HG02642 (cell line): ENCODE results near the gene IFI44.

Experiments used
- ATAC-seq: cut with Tn5 transposase; IDR thresholded peaks from one replicate; pipeline ENCODE4 v1.9.1; 2021; ENCODE audit warnings: mild to moderate bottlenecking; ENCODE audit not compliant: unreplicated experiment, poor library complexity

Gene IFI44, protein sequence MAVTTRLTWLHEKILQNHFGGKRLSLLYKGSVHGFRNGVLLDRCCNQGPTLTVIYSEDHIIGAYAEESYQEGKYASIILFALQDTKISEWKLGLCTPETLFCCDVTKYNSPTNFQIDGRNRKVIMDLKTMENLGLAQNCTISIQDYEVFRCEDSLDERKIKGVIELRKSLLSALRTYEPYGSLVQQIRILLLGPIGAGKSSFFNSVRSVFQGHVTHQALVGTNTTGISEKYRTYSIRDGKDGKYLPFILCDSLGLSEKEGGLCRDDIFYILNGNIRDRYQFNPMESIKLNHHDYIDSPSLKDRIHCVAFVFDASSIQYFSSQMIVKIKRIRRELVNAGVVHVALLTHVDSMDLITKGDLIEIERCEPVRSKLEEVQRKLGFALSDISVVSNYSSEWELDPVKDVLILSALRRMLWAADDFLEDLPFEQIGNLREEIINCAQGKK

DNA sequence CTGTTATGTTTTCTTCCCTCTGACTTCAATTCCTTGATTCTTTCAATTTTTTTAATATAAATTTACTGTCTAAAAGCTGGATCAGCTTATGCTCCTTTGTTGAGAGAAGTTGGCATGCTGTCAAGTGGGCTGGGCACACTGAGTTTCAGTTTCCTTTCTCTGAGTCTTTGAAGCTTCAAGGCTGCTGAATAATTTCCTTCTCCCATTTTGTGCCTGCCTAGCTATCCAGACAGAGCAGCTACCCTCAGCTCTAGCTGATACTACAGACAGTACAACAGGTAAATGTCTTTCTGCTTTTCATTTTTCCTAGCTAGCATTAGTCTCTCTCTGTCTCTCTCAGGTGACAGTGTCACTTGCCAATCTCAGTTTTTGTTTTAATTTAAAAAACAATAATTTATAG lies at the start of gene IFI44:
TSS of gene IFI44 (plus strand) at position 204 of the 400 bp plus-strand sequence. CDS start 365 bp downstream, outside the sequence.
- peak; percentile 85 for ATAC-seq

DNA sequence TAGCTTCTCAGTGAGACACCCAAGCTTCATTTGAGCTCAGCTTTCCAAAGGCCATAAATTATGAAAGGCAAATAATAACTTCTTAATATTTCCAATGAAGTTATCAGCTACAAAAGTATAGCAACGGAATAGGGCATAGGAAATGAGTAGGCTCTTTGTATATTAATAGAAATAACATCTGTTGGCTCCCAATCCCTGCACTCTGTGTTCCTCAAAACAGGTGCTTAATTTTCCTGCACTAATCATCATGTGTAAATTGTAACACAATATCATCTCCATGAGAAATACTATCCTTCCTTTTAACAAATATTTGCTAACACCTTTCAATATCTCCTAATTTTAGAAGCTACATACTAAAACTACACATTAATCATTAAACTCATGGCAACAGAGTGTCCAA lies 48.6 kb upstream of the IFI44 start:
- no peak for ATAC-seq

DNA sequence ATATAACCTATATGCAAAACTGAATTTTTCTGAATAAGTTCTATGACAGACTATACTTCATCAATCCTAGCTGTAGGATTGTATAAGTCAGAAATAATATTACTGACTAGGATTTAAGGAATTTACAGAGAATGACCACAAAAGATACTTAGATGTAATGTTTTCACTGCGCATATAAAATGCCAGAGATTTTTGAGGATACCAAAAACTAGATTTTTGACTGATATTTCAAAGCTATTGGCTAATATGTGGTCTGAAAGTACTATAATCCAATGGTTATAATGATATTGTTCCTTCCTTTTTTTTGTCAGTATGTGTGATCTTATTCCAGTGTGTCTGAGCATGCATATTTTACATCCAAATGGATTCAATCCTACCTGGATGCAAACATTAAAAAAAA lies 46.4 kb upstream of the IFI44 start:
- ATAC-seq, result no peak

DNA sequence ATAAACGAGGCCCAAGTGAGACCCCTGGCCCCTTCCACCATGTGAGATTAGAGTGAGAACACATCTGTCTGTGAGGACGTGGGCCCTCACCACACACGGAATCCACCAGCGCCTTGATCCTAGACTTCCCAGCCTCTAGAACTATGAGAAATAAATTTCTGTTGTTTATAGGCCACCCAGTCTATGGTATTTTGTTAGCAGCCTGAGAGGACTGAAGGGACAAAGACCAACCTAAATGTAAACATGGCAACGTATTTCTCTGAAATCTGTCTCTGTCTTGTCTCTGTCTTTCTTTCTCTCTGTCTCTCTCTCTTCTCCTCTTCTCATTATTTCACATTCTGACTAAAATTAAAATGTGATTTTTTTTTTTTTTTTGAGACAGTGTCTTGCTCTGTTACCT lies 45.0 kb upstream of the IFI44 start:
- ATAC-seq, result no peak

DNA sequence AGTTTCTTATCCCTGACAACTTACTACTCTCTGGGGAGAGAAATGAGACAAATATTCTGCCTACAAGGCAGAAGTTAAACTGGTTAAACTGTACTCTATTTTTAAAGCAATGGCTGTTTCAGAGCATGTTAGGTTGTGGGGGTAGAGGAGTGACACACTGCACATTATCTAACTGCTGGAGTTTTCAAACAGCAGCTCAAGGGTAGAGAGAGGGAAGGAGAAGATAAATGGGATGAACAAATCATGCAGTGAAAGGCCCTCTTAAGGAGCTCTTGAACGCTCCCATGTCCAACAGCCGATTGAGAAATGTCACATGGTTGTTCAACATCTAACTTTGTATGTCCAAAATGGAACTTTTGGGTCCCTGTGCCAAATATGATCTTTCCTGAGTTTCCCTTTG lies 43.4 kb upstream of the IFI44 start:
- no peak for ATAC-seq

DNA sequence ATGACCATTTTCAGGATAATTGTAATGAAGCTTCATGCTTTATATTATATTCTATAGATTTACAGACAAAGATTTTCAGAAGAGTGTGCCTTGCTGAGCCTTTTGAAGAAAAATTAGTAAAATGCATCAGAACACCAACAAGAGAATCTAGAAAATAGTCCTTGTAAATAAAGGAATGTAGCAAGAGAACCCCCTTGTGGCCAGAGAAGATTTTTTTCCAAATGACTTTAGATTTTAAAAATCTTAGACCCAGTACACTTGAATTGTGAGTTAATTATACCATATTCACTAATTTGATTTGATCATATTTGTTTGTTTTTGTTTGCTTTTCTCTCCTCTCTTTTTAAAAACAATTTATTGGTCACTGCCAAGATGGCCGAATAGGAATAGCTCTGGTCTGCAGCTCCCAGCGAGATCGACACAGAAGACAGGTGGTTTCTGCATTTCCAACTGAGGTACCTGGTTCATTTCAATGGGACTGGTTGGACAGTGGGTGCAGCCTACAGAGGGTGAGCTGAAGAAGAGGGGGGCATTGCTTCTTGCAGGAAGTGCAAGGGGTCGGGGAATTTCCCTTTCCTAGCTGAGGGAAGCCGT lies 42.2 kb upstream of the IFI44 start:
- no peak for ATAC-seq

DNA sequence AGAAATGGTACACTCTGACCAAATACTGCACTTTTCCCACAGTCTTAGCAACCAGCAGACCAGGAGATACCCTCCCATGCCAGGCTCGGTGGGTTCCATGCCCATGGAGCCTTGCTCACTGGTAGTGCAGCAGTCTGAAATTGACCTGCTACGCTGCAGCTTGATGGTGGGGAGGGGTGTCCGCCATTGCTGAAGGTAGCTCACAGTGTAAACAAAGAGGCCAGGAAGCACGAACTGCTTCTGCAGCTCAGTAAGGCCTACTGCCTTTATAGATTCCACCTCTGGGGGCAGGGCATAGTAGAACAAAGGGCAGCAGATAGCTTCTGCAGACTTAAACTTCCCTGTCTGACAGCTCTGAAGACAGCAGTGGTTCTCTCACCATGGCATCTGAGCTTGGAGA lies 41.7 kb upstream of the IFI44 start:
- ATAC-seq, result no peak

DNA sequence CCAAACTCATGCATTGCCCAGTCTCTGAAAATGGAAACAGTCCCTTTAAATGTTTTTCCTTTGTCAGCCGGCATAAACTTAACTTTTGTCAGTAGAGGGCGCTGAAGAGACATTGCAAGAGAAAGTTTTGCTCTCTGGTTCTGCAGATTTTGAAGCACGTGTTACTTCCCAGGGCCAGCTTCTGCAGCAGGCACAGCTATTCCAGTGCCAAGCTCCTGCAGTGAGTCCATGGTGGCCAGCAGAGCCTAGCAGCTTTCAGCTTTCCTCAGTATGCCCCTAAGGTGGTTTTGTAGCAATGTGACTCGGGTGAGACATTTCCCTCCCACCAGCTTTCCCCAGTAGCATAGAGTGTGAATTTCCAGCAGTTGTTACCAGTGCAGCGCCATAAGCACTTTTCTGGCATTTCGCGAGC lies 32.0 kb upstream of the IFI44 start:
- ATAC-seq, result peak; percentile 55

DNA sequence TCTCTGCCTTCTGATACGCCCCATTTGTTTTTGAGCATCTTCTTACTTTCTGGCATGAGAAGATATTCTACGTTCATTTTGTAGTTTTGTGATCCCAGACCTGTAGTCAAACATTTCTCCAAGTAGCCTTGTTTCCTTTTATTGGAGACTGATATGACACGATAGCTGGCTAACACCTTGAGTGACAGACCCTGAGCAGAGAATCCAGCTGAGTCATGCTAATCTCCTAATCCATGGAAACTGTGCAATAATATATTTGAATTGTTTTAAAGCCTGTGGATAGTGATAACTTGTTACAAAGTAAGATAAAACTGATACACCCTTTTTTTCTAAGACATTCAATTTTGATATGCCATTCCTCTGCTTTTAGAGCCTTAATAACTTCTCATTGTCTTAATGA lies 30.6 kb upstream of the IFI44 start:
- no peak for ATAC-seq

DNA sequence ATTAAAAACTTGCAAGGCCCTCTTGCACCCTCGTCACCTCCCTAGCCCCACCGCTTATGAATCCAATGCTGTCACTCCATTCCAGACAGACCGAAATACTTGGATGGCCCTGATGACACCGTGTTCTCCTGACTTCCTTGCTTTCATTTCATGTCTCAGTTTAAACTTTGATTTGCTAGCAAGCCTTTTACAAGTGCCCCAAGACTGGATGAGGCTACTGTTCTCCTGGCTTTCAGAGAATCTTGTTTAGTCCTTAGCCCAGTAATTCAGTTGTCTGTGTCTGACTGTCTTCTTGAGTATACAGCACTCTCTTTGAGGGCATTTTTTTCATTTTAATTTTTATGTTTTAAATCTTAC lies 30.2 kb upstream of the IFI44 start:
- peak; percentile 10 for ATAC-seq

DNA sequence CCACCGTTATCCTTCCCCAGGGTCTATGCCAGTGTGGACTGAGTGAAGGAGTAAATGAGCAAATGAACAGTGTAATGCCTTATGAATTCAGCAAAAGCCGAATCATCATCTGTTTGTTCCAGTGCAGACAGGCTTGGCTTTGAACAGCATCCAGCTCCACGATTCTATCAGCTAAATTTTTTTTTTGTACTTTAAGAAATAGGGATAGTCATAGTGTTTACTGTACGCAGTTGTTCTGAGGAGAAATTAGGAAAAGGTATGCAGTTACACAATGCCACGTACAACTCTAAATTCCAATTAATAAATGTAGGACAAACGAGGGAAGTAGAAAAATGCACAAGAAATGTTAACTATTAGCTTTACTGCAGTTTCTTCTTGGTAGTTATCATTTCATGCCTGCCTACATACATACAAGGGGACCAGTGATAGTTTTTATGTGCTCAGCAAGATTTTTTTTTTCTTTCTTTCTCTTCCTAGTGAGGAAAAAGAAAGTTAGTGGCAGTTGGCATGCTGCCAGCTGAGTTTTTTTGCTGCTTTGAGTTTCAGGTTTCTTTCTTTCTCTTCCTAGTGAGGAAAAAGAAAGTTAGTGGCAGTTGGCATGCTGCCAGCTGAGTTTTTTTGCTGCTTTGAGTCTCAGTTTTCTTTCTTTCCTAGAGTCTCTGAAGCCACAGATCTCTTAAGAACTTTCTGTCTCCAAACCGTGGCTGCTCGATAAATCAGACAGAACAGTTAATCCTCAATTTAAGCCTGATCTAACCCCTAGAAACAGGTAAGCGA lies 29.6 kb upstream of the IFI44 start, which contains the start of gene IFI44L:
TSS of gene IFI44L (plus strand) at position 646 of the 777 bp plus-strand sequence. CDS start 7,468 bp downstream, outside the sequence.
- peak; percentile 51 for ATAC-seq

DNA sequence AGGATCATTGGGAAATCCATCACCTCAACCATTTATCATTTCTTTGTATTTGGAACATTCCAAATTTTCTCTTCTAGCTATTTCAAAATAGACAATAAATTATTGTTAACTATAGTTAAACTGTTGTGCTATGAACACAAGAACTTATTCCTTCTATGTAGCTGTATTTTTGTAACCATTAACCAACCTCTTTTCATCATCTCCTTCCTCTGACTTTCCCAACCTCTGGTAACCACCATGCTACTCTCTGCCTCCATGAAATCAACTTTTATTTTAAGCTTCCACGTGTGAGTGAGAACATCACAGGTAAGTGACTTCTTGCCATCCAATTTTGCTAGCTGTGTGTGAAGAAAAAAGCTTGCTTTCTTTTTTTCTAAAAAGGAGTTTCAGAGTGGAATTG lies 29.0 kb upstream of the IFI44 start:
- no peak for ATAC-seq

DNA sequence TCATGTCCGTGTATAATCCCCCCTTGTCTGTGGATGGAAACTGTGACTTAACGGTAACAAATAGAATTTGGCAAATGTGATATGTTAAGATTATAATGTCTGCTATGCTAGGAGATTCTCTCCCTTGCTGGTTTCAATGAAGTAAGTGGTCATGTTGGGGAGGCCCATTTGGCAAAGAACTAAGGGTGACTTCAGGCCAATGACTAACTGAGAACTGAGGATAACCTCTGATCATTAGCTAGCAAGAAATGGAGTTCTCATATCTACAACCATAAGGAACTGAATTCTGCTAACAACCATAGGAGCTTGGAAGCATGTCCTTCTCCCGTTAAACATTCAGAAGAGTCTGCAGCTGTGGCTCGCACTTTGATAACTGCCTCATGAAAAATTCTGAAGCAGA lies 27.1 kb upstream of the IFI44 start:
- ATAC-seq, result peak; percentile 22

DNA sequence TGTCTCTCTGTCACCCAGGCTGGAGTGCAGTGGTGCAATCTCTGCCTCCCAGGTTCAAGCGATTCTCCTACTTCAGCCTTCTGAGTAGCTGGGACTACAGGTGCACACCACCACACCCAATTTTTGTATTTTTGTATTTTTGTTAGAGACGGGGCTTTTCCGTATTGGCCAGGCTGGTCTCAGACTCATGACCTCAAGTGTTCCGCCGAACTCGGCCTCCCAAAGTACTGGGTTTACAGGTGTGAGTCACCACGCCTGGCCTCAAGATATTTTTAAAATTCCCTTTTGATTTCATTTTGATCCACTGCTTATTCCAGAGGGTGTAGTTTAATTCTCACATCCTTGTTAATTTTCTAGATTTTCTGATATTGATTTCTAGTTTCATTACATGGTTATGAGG lies 25.6 kb upstream of the IFI44 start:
- ATAC-seq, result no peak

DNA sequence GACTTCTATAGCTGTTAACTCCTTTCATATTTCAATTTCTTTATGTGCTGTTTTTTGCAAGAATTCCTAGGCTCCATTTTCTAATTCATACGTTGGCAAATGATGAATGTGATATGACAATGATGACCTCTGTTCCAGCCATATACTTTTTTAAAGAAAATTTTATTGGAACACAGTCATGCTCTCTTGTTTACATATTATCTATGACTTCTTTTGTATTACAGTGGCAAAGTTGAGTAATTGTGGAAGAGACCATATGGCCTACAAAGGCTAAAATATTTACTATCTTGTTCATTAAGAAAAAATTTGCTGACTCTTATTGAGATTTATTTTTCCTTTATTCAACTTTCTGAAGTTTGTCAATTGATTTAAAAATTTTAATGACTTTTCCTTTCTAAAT lies 22.3 kb upstream of the IFI44 start:
- no peak for ATAC-seq

DNA sequence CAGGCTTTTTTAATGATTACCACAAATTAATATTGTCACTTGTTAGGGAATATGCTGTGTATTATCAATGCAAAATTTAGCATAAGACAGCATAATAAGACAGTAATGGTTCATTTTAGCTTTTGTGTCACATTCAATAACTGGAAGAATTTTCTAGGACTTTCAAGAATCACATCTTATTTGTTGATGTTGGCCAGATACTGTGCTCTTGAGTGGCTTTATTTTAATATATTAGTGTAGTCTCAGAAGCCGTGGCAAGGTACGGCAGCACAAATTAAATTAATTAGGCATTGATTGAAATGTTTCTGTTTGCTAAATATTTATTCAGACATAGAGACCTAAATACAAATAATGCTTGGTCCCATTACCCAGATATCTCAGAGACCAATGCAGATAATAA lies 19.0 kb upstream of the IFI44 start:
- ATAC-seq, result no peak

DNA sequence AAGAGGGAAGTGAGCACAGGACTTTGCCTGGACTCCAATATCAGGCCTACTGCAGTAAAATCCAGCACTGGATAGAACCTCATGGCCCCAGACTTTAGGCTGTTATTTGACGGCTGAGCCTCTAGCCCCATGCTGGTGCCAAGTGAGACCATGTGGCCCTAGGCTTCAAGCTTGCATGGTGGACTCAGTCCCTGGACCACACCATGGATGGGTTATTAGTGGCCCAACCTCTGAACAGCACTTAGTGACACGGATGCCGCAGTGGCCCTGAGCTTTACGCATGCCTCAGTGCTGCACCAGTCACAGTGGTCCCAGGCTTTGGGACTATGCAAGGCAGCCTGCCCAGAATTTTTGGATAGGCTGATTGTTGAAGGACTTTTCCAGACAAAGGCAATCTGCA lies 16.4 kb upstream of the IFI44 start:
- ATAC-seq, result no peak

DNA sequence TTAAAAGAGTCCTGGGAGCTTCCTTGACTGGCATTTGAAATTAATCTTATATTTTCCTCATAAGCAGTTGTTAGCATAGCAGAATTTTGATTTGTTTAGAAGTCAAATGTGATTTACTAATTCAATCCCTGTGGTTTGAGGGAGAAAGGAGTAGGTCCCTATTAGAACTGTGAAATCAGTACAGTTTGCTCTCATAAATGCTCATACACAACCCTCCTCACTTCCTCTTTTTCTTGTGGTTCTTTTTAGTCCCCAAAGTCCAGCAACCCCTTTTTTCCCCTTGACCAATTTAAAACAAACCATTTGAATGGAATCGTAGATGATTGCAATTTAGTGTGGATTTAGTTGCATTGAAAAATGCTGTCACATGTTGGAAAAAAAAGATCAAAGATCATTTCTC lies 9.2 kb upstream of the IFI44 start:
- peak; percentile 48 for ATAC-seq

DNA sequence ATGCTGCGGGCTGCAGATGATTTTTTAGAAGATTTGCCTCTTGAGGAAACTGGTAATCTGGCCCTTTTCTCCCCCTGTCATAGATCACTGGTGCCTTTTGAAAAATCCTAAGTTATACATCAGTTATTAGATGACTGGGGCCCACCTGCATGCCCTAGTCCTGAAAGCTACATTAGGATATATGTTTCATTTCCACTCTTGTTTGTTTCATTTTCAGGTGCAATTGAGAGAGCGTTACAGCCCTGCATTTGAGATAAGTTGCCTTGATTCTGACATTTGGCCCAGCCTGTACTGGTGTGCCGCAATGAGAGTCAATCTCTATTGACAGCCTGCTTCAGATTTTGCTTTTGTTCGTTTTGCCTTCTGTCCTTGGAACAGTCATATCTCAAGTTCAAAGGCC lies 8.1 kb upstream of the IFI44 start:
- ATAC-seq, result no peak

DNA sequence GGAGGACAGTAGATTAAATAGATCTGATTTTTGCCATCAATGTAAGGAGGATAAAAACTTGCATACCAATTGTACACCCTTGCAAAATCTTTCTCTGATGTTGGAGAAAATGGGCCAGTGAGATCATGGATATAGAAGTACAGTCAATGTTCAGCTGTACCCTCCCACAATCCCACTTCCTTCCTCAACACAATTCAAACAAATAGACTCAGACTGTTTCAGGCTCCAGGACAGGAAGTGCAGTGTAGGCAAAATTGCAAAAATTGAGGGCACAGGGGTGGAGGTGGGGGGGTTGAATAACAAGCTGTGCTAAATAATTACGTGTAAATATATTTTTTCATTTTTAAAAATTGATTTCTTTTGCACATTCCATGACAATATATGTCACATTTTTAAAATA lies 3.9 kb upstream of the IFI44 start:
- no peak for ATAC-seq

DNA sequence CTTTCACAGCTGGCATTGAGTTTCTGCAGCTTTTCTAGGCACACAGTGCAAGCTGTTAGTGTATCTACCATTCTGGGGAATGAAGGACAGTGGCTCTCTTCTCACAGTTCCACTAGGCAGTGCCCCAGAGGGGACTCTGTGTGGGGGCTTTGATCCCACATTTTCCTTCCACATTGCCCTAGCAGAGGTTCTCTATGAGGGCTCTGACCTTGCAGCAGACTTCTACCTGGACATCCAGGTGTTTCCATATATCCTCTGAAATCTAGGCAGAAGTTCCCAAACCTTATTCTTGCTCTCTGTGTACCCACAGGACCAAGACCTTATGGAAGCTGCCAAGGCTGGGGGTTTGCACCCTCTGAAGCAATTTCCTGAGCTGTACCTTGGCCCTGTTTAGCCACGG lies 2.4 kb upstream of the IFI44 start:
- no peak for ATAC-seq
